Medulla oblongata (tissue), 1 donor: Measurements from ENCODE around the gene GXYLT2.
"Not testable (repeated sequence)": the region's sequence is repeated elsewhere in the genome, so short reads cannot be mapped to it uniquely, and the experiment has no call there.

Source experiments
- DNase-seq: peaks from one replicate; pipeline ENCODE4 v3.0.0-alpha.2; 2015; ENCODE audit errors: extremely low spot score

Gene GXYLT2

GRCh38 chr3:72892081-72892775, 4.4 kb downstream of the GXYLT2 start:
- peak; percentile 95 for DNase-seq

- peak; percentile 18 for DNase-seq
Measured at GRCh38 chr3:72892870-72893269, 5.0 kb downstream of the GXYLT2 start.

GRCh38 chr3:72894976-72895552, 7.2 kb downstream of the GXYLT2 start:
- DNase-seq: no peak

- DNase-seq: no peak
Measured at GRCh38 chr3:72896996-72897757, 9.3 kb downstream of the GXYLT2 start.

GRCh38 chr3:72897758-72898007, 9.8 kb downstream of the GXYLT2 start:
- DNase-seq: no peak

GRCh38 chr3:72899349-72899765, 11.5 kb downstream of the GXYLT2 start:
- no peak for DNase-seq

- no peak for DNase-seq
Measured at GRCh38 chr3:72900048-72900447, 12.2 kb downstream of the GXYLT2 start.

- DNase-seq: no peak
Measured at GRCh38 chr3:72901840-72902239, 14.0 kb downstream of the GXYLT2 start.

GRCh38 chr3:72903004-72903403, 15.2 kb downstream of the GXYLT2 start:
- DNase-seq: no peak

- no peak for DNase-seq
Measured at GRCh38 chr3:72904163-72904562, 16.3 kb downstream of the GXYLT2 start.

- DNase-seq: no peak
Measured at GRCh38 chr3:72906154-72906553, 18.3 kb downstream of the GXYLT2 start.

GRCh38 chr3:72907131-72907711, 19.4 kb downstream of the GXYLT2 start:
- DNase-seq: peak; percentile 83

GRCh38 chr3:72907731-72908620, 20.1 kb downstream of the GXYLT2 start:
- DNase-seq: peak; percentile 9

- no peak for DNase-seq
Measured at GRCh38 chr3:72909591-72909990, 21.7 kb downstream of the GXYLT2 start.

- DNase-seq: peak; percentile 13
Measured at GRCh38 chr3:72912532-72912931, 24.7 kb downstream of the GXYLT2 start.

- no peak for DNase-seq
Measured at GRCh38 chr3:72914383-72914782, 26.5 kb downstream of the GXYLT2 start.

- no peak for DNase-seq
Measured at GRCh38 chr3:72916250-72916649, 28.4 kb downstream of the GXYLT2 start.

GRCh38 chr3:72919520-72919919, 31.7 kb downstream of the GXYLT2 start:
- DNase-seq: no peak

GRCh38 chr3:72924055-72924454, 36.2 kb downstream of the GXYLT2 start:
- DNase-seq: no peak

GRCh38 chr3:72928781-72929735, 41.2 kb downstream of the GXYLT2 start:
- DNase-seq: not testable (repeated sequence)

- no peak for DNase-seq
Measured at GRCh38 chr3:72930754-72931153, 42.9 kb downstream of the GXYLT2 start.
